HepG2 (cell line): ENCODE data around the gene CIAO3. TPM values are rescaled to one million over a fixed set of nuclear protein-coding genes. Genes with fewer than 3 reads are reported as not detected.

ENCODE experiments used
- ATAC-seq: fragments of 200-7000 bp; cut with Tn5 transposase; 3 replicates; pipeline ENCODE4 v1.9.1; 2020; ENCODE audit warnings: mild to moderate bottlenecking, moderate library complexity
- BruUV-seq: library from RNA; stranded (reverse); fragments of 400-500 nt; replicated peaks from 2 replicates; lab custom pipeline; 2021; lab: Mats Ljungman, UMichigan
- CTCF ChIA-PET: fragments of 300-600 bp; formaldehyde crosslinking; extraction: SDS; loops from one replicate; lab custom pipeline; 2021; ENCODE audit warnings: low total read pairs, inconsistent platforms, low intra/inter-chr PET ratio; lab: Yijun Ruan, JAX
- POLR2A ChIA-PET: fragments of 350-600 bp; sonication (Branson Sonifier 250); formaldehyde crosslinking; loops from one replicate; lab custom pipeline; 2020; ENCODE audit warnings: antibody characterized with exemption, inconsistent platforms; lab: Yijun Ruan, JAX
- DNase-seq: peaks from one replicate; pipeline ENCODE4 v3.0.0-alpha.2; 2015; ENCODE audit warnings: low spot score
- FAIRE-seq: peaks from 3 replicates; lab custom pipeline; 2011; peaks lifted over from hg19 to GRCh38; lab: Jason Lieb, UNC
- H2AFZ ChIP-seq: one replicate; pipeline ENCODE4 v1.6.1; 2011; ENCODE audit warnings: low read length, inconsistent platforms
- H3K27ac ChIP-seq: fragments of 300-600 bp; 3 replicates; pipeline ENCODE4 v1.8.0; 2011; ENCODE audit warnings: mixed run types, mild to moderate bottlenecking, mixed read lengths, low read length, inconsistent platforms; ENCODE audit not compliant: insufficient read depth; ENCODE audit errors: extremely low read length
- H3K27me3 ChIP-seq, 2 experiments: fragments of 200-600 bp in 1 of 2; 2 replicates in 1 of 2; 3 replicates in 1 of 2; pipeline versions ENCODE4 v1.6.0 to v1.8.0; 2011; ENCODE audit warnings: low read length in 2 of 2, mild to moderate bottlenecking in 2 of 2, moderate library complexity in 2 of 2, inconsistent platforms in 1 of 2; ENCODE audit not compliant: insufficient read depth in 2 of 2, control insufficient read depth in 1 of 2
- H3K36me3 ChIP-seq, 2 experiments: fragments of 200-600 bp in 1 of 2; replicated peaks in 1 of 2; 2 replicates in 1 of 2; 3 replicates in 1 of 2; pipeline versions ENCODE4 v1.5.1 to v1.8.0; 2011; ENCODE audit warnings: low read length in 2 of 2, inconsistent platforms in 1 of 2; ENCODE audit not compliant: insufficient read depth in 2 of 2, control insufficient read depth in 1 of 2
- H3K4me1 ChIP-seq: 2 replicates; pipeline ENCODE4 v1.5.1; 2012; ENCODE audit warnings: low read length, inconsistent platforms; ENCODE audit not compliant: insufficient read depth
- H3K4me2 ChIP-seq: 2 replicates; pipeline ENCODE4 v1.6.0; 2011; ENCODE audit warnings: low read depth, low read length, inconsistent platforms
- H3K4me3 ChIP-seq, 3 experiments: fragments of 200-600 bp in 1 of 3; sonication (generic), shearing (Covaris generic) in 1 of 3; replicated peaks in 1 of 3; 2 replicates each; pipeline ENCODE4 v1.5.1; 2011 to 2016; ENCODE audit warnings: low read length in 3 of 3, inconsistent platforms in 2 of 3, low read depth in 2 of 3, mild to moderate bottlenecking in 2 of 3, control low read depth in 1 of 3, mixed read lengths in 1 of 3; ENCODE audit not compliant: insufficient read depth in 1 of 3
- H3K79me2 ChIP-seq: one replicate; pipeline ENCODE4 v1.6.1; 2011; ENCODE audit warnings: low read length, inconsistent platforms; ENCODE audit not compliant: insufficient read depth
- H3K9ac ChIP-seq: 2 replicates; pipeline ENCODE4 v1.6.0; 2011; ENCODE audit warnings: mild to moderate bottlenecking, low read depth, low read length, inconsistent platforms; ENCODE audit not compliant: insufficient read depth
- H3K9me3 ChIP-seq: 2 replicates; pipeline ENCODE4 v1.5.1; 2012; ENCODE audit warnings: mild to moderate bottlenecking, low read length
- H4K20me1 ChIP-seq: 2 replicates; pipeline ENCODE4 v1.6.0; 2011; ENCODE audit warnings: inconsistent platforms, mild to moderate bottlenecking, low read length, moderate library complexity; ENCODE audit not compliant: insufficient read depth
- EZH2 ChIP-seq: conservative IDR thresholded peaks from 2 replicates; pipeline ENCODE4 v1.6.1; 2012; ENCODE audit warnings: mild to moderate bottlenecking, low read depth, low read length, moderate library complexity
- FOXA3 ChIP-seq: IDR thresholded peaks from 2 replicates; pipeline ENCODE4 v1.6.1; 2016; ENCODE audit warnings: missing genetic modification reagents, missing compliant biosample characterization
- MZF1 ChIP-seq: sonication (generic); formaldehyde crosslinking; IDR thresholded peaks from 2 replicates; pipeline ENCODE4 v1.8.1; 2023; ENCODE audit warnings: mild to moderate bottlenecking, missing genetic modification reagents, borderline replicate concordance
- NRL ChIP-seq: sonication (generic); formaldehyde crosslinking; IDR thresholded peaks from 2 replicates; pipeline ENCODE4 v1.5.0; 2020; ENCODE audit warnings: missing genetic modification reagents, mild to moderate bottlenecking, moderate library complexity, borderline replicate concordance
- PHF8 ChIP-seq: sonication (generic); formaldehyde crosslinking; IDR thresholded peaks from 2 replicates; pipeline ENCODE4 v1.5.0; 2020; ENCODE audit warnings: missing genetic modification reagents
- RCOR2 ChIP-seq: IDR thresholded peaks from 2 replicates; pipeline ENCODE4 v1.6.1; 2016; ENCODE audit warnings: missing biosample characterization, missing genetic modification reagents
- ZNF720 ChIP-seq: sonication (generic); formaldehyde crosslinking; IDR thresholded peaks from 2 replicates; pipeline ENCODE4 v1.4.0; 2020; ENCODE audit warnings: missing genetic modification reagents
- ZNF788 ChIP-seq: sonication (generic); formaldehyde crosslinking; IDR thresholded peaks from 2 replicates; pipeline ENCODE4 v1.5.0; 2020; ENCODE audit warnings: mild to moderate bottlenecking, missing genetic modification reagents, borderline replicate concordance
- ZNF891 ChIP-seq: sonication (generic); formaldehyde crosslinking; IDR thresholded peaks from 2 replicates; pipeline ENCODE4 v1.5.0; 2020; ENCODE audit warnings: mild to moderate bottlenecking, missing genetic modification reagents
- WGBS: methylation state at CpG from one replicate; pipeline ENCODE4 v1.1.6; 2017; ENCODE audit warnings: low lambda C conversion rate; 5-methylcytosine and 5-hydroxymethylcytosine counted together
- in situ Hi-C: cut with HindIII; loops from 2 replicates; pipeline ENCODE4 v1.10.0; 2017; ENCODE audit warnings: low pct_unique_long_range_greater_than_20kb; ENCODE audit not compliant: extremely low pct_ligation_motif_present
- intact Hi-C: fragments of 100-400 bp; cut with micrococcal nuclease; formaldehyde crosslinking; loops from one replicate; pipeline ENCODE4 v1.10.0; 2022; ENCODE audit not compliant: unreplicated experiment
- polyA plus RNA-seq, 8 experiments: library from polyadenylated mRNA; depleted of rRNA in 3 of 8; stranded (reverse) in 7 of 8; unstranded in 1 of 8; fragments of >200 nt; fragmentation: Illumina TruSeq in 4 of 8; extraction: Trizol in 4 of 8; gene quantifications; 2 replicates each; pipeline versions ENCODE4 v1.2.1 to v1.2.3, GENCODE V29; 2011 to 2016; ENCODE audit warnings: low read depth in 4 of 8, missing spikeins in 1 of 8, mixed read lengths in 1 of 8; ENCODE audit not compliant: insufficient read depth in 1 of 8
- total RNA-seq, 5 experiments: library from RNA; depleted of rRNA; stranded (reverse); fragments of >200 nt; fragmentation: Illumina TruSeq; extraction: Trizol; gene quantifications; 2 replicates each; pipeline ENCODE4 v1.2.3, GENCODE V29; 2016; ENCODE audit warnings: low read depth in 1 of 5

CIAO3 gene
- total and polyA plus RNA-seq, 2 of the 13 experiments (the other 11 are each of a cell fraction or from before 2014, with no cell fraction given), result 21.7 to 25.0 TPM

DNA sequence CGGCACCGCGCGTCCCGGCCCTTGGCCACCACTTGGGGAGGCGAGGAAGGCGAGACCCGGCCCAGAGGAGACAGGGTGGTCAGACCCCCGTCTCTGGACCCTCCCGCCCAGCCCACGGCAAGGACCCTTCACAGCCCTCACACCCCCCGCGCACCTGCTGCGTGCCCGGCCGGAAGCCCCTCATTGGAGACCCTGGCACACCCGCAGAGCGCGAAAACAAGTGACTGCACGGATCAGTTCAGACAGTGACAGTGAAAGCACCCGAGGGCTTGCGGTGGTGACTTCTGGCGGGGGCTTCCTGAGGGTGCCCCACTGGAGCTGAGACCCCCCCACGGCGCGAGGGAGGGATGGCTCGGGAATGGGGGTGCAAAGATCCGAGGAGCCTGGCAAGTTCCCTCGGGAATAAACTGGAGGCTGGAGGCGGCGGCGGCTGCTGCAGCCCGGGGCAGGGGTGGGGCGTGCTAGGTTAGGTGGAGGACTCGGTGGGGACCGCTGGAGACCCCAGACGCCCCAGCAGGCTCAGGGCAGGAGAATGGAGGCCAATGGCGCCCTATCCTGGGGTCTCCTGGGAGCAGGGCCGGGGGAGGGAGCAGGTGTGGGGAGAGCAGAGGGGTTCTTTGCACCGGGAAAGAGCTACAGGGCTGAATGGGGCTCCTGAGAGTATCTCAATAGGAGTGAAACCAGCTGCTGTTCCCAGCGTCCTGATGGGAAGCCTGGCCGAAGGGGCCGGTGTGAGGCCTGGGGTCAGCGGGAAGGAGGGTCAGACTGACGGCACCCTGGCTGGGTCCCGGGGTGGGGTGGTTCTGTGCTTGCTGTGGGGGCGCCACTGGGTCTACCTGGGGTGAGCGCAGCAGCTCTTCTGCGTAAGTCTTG, 34.4 kb downstream of the CIAO3 start:
- Histone ChIP-seq H3K4me2 (no peak overlapping the region), H3K4me1 (no peaks in the 10 kb centered on the region), H3K27me3 (peaks cover 27 to 86% of the 10 kb centered on the region in 2 experiments; a peak in 4 of 5 replicates), H3K9me3 (no peaks in the 10 kb centered on the region), H2AFZ (no peak overlapping the region), H3K27ac (no peak overlapping the region), H3K36me3 (no peaks in the 10 kb centered on the region), H3K9ac (no peak overlapping the region), H4K20me1 (no peaks in the 10 kb centered on the region), H3K4me3 (no peak overlapping the region), H3K79me2 (no peaks in the 10 kb centered on the region)
- in situ Hi-C loops (no loop called here), intact Hi-C loops (no loop called here)
- DNase-seq, result no peak
- FAIRE-seq, result no peak
- BruUV-seq, result no TSS peak
- WGBS, result 20% methylated on average over 7 of the region's 49 CpGs
- POLR2A ChIA-PET, result interaction anchor here (1.4 kb wide), 1 partner anchor 11 kb away, joined by 4 read pairs; no protein-coding TSS in a partner anchor
- no peak for ATAC-seq
- TF ChIP-seq MZF1, result no peak
- TF ChIP-seq EZH2, result 0 out of 2 replicates have a peak, but pooled peaks have one; percentile 73
- CTCF ChIA-PET, result no interaction called here

DNA sequence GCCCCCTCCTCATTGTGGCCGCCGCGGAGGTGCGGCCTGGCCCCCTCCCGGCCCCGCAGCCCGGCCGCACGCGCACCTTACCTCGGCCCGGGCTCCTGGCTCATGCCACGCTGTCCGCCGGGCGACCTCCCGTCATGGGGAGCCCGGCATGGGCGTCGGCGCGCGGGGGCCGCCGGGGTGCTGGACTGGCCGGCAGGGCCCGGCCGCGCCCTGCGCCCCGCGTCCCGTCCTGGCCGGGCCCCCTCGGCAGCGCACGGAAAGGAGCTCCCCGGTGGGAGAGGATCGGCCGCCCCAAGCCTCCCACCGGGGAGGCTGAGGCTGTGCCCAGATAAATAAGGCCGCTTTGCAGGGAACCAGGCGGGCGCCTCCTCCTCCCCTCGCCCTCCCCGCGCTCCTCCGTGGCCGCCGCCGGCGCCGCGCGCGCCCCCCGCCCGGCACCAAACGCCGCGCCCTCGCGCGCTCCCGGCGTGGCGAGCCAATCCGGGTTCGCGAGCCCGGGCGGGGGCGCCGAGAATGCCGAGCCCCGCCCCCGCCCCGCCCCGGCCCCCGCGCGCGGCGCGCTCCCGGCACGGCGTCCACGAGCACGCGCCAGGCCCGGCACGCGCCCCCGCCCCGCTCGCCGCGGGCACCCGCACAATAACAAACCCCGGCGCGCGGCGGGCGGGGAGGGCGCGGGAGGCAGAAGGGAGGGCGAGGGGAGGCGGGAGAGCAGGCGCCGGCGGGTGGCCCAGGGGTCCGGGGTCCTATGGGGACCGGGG, 35.2 kb downstream of the CIAO3 start, which contains the start of gene FBXL16:
FBXL16 (minus strand) TSS at position 371 of the 758 bp plus-strand sequence. CDS start 8,396 bp downstream, outside the sequence.
- H2AFZ ChIP-seq, result no peak within 1 kb of the TSS
- H3K9me3 ChIP-seq, result no peaks in the 10 kb centered on the region
- FAIRE-seq, result no peak
- no peak for TF ChIP-seq RCOR2 (CRISPR knock-in tag)
- no peak for TF ChIP-seq NRL (CRISPR knock-in tag)
- no peak for TF ChIP-seq ZNF720 (CRISPR knock-in tag)
- TF ChIP-seq PHF8 (CRISPR knock-in tag), result no peak
- TF ChIP-seq ZNF891, result no peak
- TF ChIP-seq FOXA3 (CRISPR knock-in tag), result no peak
- TF ChIP-seq ZNF788 (CRISPR knock-in tag), result no peak
- H3K27me3 ChIP-seq, result peaks cover 28 to 85% of the 10 kb centered on the region in 2 experiments; a peak in 4 of 5 replicates
- H4K20me1 ChIP-seq, result peaks cover 3% of the 10 kb centered on the region; the same call in 1 of the 2 replicates
- no peak within 1 kb of the TSS for H3K9ac ChIP-seq
- no peak within 1 kb of the TSS for H3K4me3 ChIP-seq
- no peaks in the 10 kb centered on the region for H3K79me2 ChIP-seq
- in situ Hi-C loops, result no loop called here
- no peak within 1 kb of the TSS for H3K4me2 ChIP-seq
- H3K27ac ChIP-seq, result no peak within 1 kb of the TSS
- no peaks in the 10 kb centered on the region for H3K36me3 ChIP-seq
- DNase-seq, result no peak
- intact Hi-C loops, result no loop called here
- H3K4me1 ChIP-seq, result no peaks in the 10 kb centered on the region
- no TSS peak for BruUV-seq
- ChIA-PET POLR2A (no interaction called here), CTCF (no interaction called here)
- no peak for ATAC-seq
- WGBS, result 9% methylated on average over 14 of the region's 115 CpGs
